HG03354 (cell line): ENCODE measurements around the gene MAN2A2.
"Not testable (repeated sequence)": the region's sequence is repeated elsewhere in the genome, so short reads cannot be mapped to it uniquely, and the experiment has no call there.

ENCODE experiments used
- ATAC-seq: cut with Tn5 transposase; IDR thresholded peaks from one replicate; pipeline ENCODE4 v1.9.1; 2021; ENCODE audit warnings: mild to moderate bottlenecking; ENCODE audit not compliant: unreplicated experiment, poor library complexity, severe bottlenecking

Gene MAN2A2

DNA sequence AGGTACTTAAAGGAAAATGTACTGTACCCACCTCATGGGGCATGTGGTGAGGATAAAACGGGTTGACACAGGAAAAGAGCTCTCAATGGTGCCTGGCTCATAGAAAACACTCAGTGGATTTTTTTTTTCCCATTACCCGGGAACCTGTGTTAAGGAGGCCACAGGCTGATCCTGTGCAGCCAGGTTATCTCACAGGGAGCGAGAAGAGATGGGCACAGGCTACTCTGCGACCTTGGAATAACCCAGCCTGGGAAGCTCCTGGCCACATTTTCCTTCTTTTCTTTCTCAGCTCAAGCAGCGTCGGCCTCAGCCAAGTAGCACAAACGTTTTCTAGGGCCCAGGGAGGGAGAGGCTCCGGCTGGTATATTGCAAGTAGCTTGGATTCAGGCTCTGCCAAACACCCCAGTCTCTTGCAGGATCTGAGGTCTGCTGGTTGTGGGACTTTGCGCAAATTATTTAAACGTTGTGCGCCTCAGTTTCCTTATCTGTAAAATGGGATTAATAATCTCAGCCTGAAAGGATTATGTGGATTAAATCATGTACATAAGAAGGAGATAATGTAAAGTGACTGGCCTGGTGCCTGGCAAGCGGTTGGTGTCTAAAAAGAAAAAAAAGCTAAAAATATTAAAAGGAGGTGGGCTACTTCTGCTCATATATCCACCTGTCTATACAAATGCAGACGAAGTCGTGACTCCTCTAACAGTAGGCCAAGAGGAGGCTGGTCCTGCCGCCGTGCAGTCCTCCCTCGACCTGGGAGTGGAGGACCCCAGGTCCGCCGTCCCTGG is 32.6 kb upstream of the MAN2A2 start:
- no peak for ATAC-seq

DNA sequence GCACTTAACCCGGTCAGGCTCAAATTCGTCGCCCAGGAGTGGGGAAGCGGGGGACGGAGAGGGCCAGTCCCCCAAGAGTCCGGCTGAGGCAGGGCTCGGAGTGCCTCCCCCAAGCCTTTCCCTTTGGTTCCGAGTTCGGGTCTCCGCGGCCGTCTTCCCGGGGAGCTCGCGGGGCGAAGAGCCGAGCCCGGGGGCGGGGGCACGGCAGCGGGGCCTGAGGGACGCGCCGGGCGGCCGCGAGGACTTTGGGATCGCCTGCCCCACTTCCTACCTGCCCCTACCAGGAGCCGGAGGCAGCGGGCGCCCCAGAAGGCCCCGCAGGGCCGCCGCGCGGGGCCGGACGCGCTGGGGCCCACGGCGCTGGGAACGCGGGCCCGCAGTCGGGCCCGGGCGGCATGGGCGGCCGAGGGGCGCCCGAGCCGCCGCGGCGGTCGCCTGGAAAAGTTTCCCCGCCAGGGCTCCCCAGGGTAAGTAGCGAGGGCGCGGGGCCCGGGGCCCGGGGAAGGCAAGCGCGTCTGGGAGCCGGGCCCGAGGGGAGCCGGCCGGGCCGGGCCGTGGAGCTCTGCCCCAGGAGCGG is 31.9 kb upstream of the MAN2A2 start:
- ATAC-seq: no peak

DNA sequence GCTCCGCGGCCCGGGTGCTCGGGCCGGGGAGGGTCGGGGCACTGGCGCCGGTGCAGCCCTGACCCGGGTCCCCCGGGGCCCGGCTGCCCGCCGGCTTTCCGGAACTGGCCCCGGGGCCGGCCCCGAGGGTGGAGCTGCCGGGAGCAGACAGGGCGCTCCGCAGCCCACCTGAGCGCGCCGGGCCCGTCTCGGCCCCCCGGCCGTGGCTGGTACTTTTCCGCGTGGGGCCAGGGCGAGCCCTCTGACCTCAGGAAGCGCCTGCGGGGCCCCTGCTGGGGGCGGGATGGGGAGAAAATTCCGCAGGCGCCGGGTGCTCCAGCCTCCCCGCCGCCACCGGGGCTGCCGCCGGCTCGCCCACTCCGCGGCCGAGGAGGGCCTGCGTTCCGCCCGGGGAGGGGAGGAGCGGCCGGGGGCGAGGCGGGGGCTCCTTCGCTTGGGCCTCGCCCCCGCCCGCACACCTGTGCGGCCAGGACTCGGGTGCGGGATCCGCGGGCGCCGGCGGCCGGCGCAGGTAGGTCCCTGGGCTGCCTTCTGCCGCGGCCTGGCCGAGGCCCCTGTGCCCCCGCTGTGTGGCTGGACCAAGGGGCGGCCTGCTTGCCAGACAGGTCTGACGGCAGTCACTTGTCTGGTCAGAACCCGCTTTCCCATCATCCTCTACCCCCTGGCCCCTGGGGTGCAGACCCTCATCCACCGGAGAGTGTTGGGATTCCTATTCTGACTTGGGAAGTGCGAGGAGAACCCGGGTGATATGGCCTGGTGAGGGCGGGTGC is 31.2 kb upstream of the MAN2A2 start:
- ATAC-seq: no peak

DNA sequence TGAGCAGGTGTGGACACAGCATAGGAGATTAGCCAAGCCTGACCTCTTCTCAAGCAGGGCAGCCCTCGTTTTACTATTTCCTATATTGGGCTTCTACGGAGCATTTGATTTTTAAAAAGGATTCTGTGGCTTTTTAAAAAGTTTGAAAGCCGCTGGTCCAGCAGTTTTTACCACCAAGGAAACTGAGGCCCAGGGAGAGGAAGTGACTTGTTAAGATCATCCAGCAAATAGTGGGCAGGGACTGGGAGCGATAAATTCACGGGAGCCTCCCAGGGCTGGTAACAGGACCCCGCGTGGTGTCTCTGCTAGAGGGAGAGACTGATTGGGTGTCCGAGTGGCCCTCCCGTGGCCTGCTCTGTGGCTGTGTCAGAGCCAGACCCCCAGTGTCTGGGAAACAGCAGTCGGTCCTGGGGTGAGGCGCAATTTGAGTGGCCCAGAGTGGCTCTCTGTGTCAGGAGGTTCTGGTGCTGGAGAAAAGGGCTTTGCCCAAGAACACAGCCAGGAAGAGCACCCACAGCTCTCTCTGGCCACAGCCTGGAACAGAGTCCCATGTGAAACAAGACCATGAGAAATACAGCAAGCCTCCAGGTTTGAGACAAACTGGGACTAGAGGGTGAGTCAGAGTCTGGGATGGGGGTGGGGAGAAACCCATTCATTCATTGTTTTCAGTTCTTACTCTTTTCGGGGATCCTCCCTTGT is 30.5 kb upstream of the MAN2A2 start:
- no peak for ATAC-seq

DNA sequence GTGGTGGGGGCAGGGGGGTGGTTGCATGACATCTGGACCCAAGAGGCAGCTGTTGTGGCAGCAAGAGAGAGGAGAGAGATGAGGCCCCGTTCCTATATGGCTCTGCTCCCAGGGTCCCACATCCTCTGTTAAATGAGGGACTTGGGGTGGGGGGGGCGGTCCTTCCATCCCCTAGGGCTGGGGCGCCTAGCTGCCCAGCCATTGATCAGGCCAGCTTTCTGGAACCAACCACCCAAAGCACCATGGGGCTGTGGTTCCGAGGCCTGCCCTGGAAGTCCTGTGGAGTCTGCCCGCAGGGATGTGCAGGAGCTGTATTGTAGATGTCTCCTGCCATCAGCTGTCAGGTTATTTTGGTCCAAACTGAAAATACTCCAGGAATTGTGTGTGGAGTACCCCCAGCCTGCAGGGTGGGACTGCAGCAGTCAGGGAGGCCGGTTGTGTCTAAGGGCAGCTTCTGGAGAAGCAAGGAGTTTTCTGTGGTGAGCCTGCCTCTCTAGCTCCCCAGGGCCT is 29.6 kb upstream of the MAN2A2 start:
- no peak for ATAC-seq

DNA sequence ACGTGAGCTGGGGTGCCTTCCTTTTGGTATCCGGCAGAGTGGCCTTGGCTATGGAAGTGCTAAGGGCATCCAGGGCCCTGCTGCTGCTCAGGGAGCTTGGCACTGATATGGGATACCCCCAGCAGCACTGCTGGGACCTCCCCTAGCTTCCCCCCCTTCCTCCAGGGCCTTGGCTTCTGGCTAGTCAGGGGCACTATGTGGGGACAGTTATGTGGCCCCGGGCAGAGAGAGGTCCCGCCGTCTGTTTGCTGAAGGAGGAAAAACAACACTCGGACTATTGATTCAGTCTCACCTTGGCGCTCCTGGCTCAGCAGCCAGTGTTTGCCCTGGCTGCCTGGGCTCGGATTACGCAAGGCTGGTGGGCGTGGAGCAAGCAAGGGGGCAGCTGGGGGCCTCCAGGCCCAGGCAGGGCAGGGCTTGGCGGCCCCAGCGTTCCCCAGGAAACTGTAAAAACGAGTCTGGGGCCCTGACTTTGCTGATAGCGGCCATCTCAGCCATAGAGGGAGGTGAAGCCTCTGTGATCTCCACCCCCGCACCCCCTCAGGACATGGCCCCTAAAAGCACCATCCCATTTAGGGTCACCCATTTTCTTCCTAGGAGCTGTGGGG is 29.0 kb upstream of the MAN2A2 start:
- ATAC-seq: no peak

DNA sequence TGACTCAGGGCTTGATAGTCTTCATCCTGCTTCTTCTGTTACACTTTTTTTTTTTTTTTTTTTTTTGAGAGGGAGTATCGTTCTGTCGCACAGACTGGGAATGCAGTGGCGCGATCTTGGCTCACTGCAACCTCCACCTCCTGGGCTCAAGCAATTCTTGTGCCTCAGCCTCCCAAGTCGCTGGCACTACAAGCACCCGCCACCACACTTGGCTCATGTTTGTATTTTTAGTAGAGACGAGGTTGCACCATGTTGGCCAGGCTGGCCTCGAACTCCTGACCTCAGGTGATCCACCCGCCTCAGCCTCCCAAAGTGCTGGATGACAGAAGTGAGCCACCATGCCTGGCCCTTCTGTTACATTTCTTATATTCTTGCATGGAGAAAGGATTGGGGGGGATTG is 28.1 kb upstream of the MAN2A2 start:
- not testable (repeated sequence) for ATAC-seq

DNA sequence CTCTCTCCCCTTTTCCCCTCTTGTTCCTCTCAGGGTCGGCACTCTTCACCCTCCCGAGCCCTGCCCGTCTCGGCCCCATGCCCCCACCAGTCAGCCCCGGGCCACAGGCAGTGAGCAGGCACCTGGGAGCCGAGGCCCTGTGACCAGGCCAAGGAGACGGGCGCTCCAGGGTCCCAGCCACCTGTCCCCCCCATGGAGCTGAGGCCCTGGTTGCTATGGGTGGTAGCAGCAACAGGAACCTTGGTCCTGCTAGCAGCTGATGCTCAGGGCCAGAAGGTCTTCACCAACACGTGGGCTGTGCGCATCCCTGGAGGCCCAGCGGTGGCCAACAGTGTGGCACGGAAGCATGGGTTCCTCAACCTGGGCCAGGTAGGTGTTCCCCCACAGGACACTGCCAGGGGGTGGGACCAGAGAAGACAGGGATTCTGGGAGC is 27.5 kb upstream of the MAN2A2 start:
- no peak for ATAC-seq

DNA sequence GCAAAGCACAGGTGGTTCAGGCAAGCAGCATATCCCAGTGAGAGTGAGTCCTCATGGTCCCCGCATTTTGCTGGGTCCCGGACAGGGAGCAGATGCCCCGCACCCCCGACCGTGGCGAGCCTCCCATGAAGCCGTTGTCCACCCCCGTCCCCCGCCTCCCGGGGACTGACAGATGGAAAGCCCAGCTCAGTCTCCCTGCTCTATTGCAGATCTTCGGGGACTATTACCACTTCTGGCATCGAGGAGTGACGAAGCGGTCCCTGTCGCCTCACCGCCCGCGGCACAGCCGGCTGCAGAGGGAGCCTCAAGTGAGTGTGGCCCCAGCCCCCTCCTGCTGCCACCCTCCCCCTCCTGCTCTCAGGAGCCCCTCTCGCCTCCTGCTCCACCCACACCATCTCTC is 27.1 kb upstream of the MAN2A2 start:
- ATAC-seq: no peak

DNA sequence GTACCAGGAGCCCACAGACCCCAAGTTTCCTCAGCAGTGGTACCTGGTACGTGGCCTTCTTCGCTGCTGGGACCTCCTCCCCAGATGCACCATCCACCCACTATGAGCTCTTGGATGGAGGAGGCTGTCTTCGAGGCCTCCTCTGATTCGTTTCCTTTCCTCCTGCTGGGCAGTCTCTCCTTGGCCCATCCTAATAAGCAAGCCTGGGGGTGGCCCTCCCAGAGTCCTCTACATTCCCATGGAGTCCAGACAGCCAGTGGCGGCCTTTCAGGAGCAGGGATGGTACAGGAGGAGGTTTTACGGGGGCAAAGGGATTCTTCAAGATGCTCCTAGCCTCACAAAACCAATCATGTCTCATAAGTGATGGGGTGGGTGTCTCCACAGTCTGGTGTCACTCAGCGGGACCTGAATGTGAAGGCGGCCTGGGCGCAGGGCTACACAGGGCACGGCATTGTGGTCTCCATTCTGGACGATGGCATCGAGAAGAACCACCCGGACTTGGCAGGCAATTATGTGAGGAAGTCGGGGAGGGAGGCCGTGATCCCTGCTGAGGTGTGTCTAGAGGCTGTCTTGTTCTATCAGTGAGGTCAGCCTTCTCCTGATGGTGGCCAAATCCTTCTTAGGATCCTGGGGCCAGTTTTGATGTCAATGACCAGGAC is 26.5 kb upstream of the MAN2A2 start:
- ATAC-seq: no peak

DNA sequence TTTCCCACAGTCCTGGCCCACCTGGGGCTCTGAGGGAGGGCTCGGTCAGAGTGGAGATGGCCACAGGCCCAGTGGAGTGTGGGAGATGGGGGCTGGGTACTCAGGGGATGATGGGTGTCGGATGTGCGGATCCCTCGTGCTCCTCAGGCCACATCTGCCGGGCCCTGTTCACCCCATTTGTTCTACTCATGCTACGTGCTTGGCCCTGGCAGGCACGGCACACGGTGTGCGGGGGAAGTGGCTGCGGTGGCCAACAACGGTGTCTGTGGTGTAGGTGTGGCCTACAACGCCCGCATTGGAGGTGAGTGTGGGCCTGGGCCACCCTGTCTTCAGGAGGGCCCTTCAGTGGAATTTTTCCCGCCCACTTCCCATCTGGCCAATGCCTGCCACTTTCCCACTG is 25.8 kb upstream of the MAN2A2 start:
- no peak for ATAC-seq

DNA sequence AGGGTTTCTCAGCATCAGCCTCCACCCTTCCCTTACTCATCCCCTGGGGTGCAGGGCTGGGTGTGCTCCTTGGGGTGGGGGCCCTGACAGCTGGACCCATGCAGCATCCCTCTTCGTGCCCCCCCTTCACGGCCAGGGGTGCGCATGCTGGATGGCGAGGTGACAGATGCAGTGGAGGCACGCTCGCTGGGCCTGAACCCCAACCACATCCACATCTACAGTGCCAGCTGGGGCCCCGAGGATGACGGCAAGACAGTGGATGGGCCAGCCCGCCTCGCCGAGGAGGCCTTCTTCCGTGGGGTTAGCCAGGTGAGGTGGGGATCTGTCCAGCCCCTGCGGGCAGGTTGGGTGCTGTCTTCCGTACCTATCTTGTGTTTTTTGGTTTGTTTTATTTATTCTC is 25.1 kb upstream of the MAN2A2 start:
- no peak for ATAC-seq

DNA sequence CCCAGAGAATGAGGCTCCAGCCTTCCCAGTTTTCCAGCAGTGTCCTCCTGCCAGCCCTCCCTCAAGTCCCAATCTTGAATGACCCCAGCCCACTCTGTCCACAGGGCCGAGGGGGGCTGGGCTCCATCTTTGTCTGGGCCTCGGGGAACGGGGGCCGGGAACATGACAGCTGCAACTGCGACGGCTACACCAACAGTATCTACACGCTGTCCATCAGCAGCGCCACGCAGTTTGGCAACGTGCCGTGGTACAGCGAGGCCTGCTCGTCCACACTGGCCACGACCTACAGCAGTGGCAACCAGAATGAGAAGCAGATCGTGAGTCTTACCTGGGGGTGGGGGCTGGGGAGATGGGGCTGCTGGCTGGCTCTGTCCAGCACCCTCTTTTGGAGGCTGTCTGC is 24.4 kb upstream of the MAN2A2 start:
- no peak for ATAC-seq

DNA sequence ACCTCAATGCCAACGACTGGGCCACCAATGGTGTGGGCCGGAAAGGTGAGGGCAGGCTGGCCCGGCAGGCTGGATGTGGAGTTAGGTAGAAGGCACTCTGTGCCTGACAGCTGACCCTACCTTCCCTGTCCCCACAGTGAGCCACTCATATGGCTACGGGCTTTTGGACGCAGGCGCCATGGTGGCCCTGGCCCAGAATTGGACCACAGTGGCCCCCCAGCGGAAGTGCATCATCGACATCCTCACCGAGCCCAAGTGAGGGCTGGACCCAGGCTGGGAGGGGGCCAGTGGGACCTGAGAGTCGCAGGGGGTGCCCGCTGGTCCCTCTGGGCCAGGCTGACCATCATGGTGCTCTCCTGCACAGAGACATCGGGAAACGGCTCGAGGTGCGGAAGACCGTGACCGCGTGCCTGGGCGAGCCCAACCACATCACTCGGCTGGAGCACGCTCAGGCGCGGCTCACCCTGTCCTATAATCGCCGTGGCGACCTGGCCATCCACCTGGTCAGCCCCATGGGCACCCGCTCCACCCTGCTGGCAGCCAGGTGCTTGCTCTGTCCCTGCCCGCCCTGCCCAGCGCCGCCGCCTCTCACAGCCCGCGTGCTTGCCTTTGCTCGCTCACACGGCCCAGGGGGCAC is 23.3 kb upstream of the MAN2A2 start:
- no peak for ATAC-seq

DNA sequence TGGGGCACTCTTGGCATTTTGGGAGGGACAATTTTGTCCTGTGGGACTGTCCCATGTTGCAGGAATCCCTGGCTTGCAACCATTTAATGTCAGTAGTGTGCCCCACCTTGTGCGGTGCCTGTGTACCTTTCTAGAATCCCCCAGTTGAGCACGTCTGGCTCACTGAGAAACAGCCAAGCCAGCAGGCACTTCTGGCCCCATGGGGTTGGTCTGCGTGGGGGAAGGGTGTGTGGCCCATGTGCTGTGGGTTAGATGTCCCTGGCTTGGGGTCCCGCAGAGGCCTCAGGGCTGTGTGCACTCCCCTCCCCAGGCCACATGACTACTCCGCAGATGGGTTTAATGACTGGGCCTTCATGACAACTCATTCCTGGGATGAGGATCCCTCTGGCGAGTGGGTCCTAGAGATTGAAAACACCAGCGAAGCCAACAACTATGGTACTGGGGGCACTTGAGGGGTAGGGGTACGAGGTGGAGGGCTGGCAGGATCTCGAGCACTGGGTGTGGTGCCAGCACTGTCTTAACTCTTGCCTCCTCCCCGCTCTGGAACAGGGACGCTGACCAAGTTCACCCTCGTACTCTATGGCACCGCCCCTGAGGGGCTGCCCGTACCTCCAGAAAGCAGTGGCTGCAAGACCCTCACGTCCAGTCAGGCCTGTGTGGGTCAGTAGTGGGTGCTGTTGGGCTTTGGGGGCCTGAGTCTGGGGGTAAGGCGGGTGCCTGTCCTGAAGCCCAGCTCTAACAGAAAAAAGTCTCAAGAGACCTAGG is 22.5 kb upstream of the MAN2A2 start:
- ATAC-seq: no peak

DNA sequence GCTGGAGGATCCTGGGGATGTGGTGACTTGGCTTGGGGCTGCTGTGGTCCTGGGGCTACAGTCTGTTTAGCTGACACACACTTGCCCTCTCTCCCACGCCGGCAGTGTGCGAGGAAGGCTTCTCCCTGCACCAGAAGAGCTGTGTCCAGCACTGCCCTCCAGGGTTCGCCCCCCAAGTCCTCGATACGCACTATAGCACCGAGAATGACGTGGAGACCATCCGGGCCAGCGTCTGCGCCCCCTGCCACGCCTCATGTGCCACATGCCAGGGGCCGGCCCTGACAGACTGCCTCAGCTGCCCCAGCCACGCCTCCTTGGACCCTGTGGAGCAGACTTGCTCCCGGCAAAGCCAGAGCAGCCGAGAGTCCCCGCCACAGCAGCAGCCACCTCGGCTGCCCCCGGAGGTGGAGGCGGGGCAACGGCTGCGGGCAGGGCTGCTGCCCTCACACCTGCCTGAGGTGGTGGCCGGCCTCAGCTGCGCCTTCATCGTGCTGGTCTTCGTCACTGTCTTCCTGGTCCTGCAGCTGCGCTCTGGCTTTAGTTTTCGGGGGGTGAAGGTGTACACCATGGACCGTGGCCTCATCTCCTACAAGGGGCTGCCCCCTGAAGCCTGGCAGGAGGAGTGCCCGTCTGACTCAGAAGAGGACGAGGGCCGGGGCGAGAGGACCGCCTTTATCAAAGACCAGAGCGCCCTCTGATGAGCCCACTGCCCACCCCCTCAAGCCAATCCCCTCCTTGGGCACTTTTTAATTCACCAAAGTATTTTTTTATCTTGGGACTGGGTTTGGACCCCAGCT is 21.7 kb upstream of the MAN2A2 start:
- ATAC-seq: no peak

DNA sequence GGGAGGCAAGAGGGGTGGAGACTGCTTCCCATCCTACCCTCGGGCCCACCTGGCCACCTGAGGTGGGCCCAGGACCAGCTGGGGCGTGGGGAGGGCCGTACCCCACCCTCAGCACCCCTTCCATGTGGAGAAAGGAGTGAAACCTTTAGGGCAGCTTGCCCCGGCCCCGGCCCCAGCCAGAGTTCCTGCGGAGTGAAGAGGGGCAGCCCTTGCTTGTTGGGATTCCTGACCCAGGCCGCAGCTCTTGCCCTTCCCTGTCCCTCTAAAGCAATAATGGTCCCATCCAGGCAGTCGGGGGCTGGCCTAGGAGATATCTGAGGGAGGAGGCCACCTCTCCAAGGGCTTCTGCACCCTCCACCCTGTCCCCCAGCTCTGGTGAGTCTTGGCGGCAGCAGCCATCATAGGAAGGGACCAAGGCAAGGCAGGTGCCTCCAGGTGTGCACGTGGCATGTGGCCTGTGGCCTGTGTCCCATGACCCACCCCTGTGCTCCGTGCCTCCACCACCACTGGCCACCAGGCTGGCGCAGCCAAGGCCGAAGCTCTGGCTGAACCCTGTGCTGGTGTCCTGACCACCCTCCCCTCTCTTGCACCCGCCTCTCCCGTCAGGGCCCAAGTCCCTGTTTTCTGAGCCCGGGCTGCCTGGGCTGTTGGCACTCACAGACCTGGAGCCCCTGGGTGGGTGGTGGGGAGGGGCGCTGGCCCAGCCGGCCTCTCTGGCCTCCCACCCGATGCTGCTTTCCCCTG is 21.0 kb upstream of the MAN2A2 start:
- ATAC-seq: no peak
